Ovary (tissue), 9 donors: Measurements from ENCODE around the gene MADD. TPM values are rescaled to one million over a fixed set of nuclear protein-coding genes. Genes with fewer than 3 reads are reported as not detected.

Experiments used
- DNase-seq, 5 donors: peaks; one replicate each; pipeline ENCODE4 v3.0.0-alpha.2; 2019 to 2020
- H3K27ac ChIP-seq, 2 donors: fragments of 200-600 bp; one replicate each; pipeline versions ENCODE4 v1.5.1 to v1.8.0; 2019 to 2022
- H3K27me3 ChIP-seq: fragments of 200-600 bp; one replicate; pipeline ENCODE4 v1.8.0; 2022
- H3K36me3 ChIP-seq: fragments of 200-600 bp; sonication (generic); one replicate; pipeline ENCODE4 v1.5.1; 2019
- H3K4me1 ChIP-seq: one replicate; pipeline ENCODE4 v1.8.1; 2013; ENCODE audit warnings: mild to moderate bottlenecking, moderate library complexity; ENCODE audit not compliant: insufficient read depth
- H3K4me3 ChIP-seq: fragments of 200-600 bp; sonication (generic); one replicate; pipeline ENCODE4 v1.5.1; 2017
- H3K9me3 ChIP-seq, 2 donors: fragments of 200-600 bp in 1 of 2; sonication (generic) in 1 of 2; one replicate each; pipeline versions ENCODE4 v1.5.1 to v1.8.1; 2013 to 2019; ENCODE audit warnings: mild to moderate bottlenecking in 1 of 2, moderate library complexity in 1 of 2
- CTCF ChIP-seq, 3 donors: fragments of 450-650 bp in 2 of 3; fragments of 200-600 bp in 1 of 3; IDR thresholded peaks; one replicate each; pipeline versions ENCODE4 v1.5.1 to v1.8.0; 2016 to 2022; ENCODE audit warnings: antibody characterized with exemption in 3 of 3, mild to moderate bottlenecking in 1 of 3
- EP300 ChIP-seq: sonication (generic); formaldehyde crosslinking; IDR thresholded peaks from one replicate; pipeline ENCODE4 v1.6.1; 2017; ENCODE audit warnings: antibody characterized with exemption
- POLR2A ChIP-seq: fragments of 450-650 bp; IDR thresholded peaks from one replicate; pipeline ENCODE4 v1.6.1; 2017; ENCODE audit warnings: antibody characterized with exemption, mild to moderate bottlenecking, moderate library complexity
- WGBS, 3 donors: extraction: QIAGEN DNeasy Blood & Tissue Kit in 1 of 3; methylation state at CpG; one replicate each; pipeline versions ENCODE4 v1.1.5 to v1.1.7; 2013 to 2017; 5-methylcytosine and 5-hydroxymethylcytosine counted together
- intact Hi-C, 4 donors: fragments of 100-400 bp; cut with DNase I; formaldehyde crosslinking; loops; one replicate each; pipeline versions ENCODE4 v1.11.0 to v1.15.1; 2022 to 2023
- polyA plus RNA-seq, 2 donors: library from polyadenylated mRNA; stranded (reverse); fragments of 200-250 nt in 1 of 2; fragments of 350-450 nt in 1 of 2; fragmentation: Illumina TruSeq in 1 of 2; extraction: RNeasy Lipid Tissue Mini Kit (QIAGEN cat#74804) in 1 of 2; gene quantifications; one replicate each; pipeline ENCODE4 v1.2.3, GENCODE V29; 2013 to 2014
- total RNA-seq, 7 donors: library from RNA; depleted of rRNA in 2 of 7; stranded (reverse); fragments of >200 nt in 2 of 7; fragmentation: NEBNext Ultra II Directional in 3 of 7; extraction: Animal tissue kit (Norgen Biotek cat#: 25700) in 3 of 7; gene quantifications; one replicate each; pipeline versions ENCODE4 v1.1.0 to v1.2.4, GENCODE V29; 2016 to 2023
- donor health status: DM: no; HTN: no; CAD: no; lungs with moderate emphysema.
- donor health status: DM: no; HTN: no; CAD: no.
- donor health status: Bipolar disorder and iron deficiency.
- donor health status: DM: yes; HTN: yes; CAD: no.
- donor health status: DM: no; HTN: no; CAD: no.
- donor health status: DM: yes; HTN: yes; CAD: no.

Gene MADD
- total and polyA plus RNA-seq, 9 donors: 20.3 to 53.5 (median 35.4) TPM

- no peaks in the 10 kb centered on the region for H3K27me3 ChIP-seq
Measured at GRCh38 chr11:47318166-47318565, 48.2 kb downstream of the MADD start.

GRCh38 chr11:47324520-47324919 lies 54.6 kb downstream of the MADD start:
- H3K36me3 ChIP-seq: no peaks in the 10 kb centered on the region
- no peaks in the 10 kb centered on the region for H3K27me3 ChIP-seq
- no peak for TF ChIP-seq CTCF (IDR thresholded peaks at IDR 0.05)
- no peak for TF ChIP-seq POLR2A
- no peak for TF ChIP-seq EP300
- DNase-seq: no peak
- intact Hi-C loops: no loop called here
- WGBS, 3 donors: 81 to 83% (median 82%) methylated on average over 12 of the region's 12 CpGs
- H3K4me3 ChIP-seq: no peak overlapping the region
- no peak overlapping the region for H3K27ac ChIP-seq
- H3K4me1 ChIP-seq: no peaks in the 10 kb centered on the region
- H3K9me3 ChIP-seq: no peaks in the 10 kb centered on the region

More at GRCh38 chr11:47318166-47318565, 48.2 kb downstream of the MADD start:
- no peak overlapping the region for H3K27ac ChIP-seq
- H3K4me1 ChIP-seq: no peaks in the 10 kb centered on the region
- intact Hi-C loops: no loop called here
- H3K4me3 ChIP-seq: no peak overlapping the region
- H3K36me3 ChIP-seq: no peaks in the 10 kb centered on the region
- no peaks in the 10 kb centered on the region for H3K9me3 ChIP-seq
- WGBS, 3 donors: 92 to 98% (median 92%) methylated on average over 2 of the region's 2 CpGs
- no peak for DNase-seq
- TF ChIP-seq EP300: no peak
- no peak for TF ChIP-seq CTCF (IDR thresholded peaks at IDR 0.05)
- TF ChIP-seq POLR2A: no peak

GRCh38 chr11:47325271-47326041 lies 55.5 kb downstream of the MADD start:
- H3K36me3 ChIP-seq: no peaks in the 10 kb centered on the region
- intact Hi-C loops: no loop called here
- no peaks in the 10 kb centered on the region for H3K9me3 ChIP-seq
- no peaks in the 10 kb centered on the region for H3K27me3 ChIP-seq
- no peak for DNase-seq
- no peaks in the 10 kb centered on the region for H3K4me1 ChIP-seq
- no peak overlapping the region for H3K27ac ChIP-seq
- no peak for TF ChIP-seq EP300
- no peak overlapping the region for H3K4me3 ChIP-seq
- 70 to 76% (median 74%) methylated on average over 15 of the region's 15 CpGs for WGBS, 3 donors

GRCh38 chr11:47326198-47326597 lies 56.3 kb downstream of the MADD start:
- no peaks in the 10 kb centered on the region for H3K36me3 ChIP-seq
- H3K27ac ChIP-seq: no peak overlapping the region
- TF ChIP-seq EP300: no peak
- no peak for TF ChIP-seq CTCF (IDR thresholded peaks at IDR 0.05)
- no peak for TF ChIP-seq POLR2A
- no peaks in the 10 kb centered on the region for H3K4me1 ChIP-seq
- intact Hi-C loops: no loop called here
- H3K9me3 ChIP-seq: no peaks in the 10 kb centered on the region
- 89 to 96% (median 92%) methylated on average over 12 of the region's 12 CpGs for WGBS, 3 donors
- DNase-seq: no peak
- H3K4me3 ChIP-seq: no peak overlapping the region
- no peaks in the 10 kb centered on the region for H3K27me3 ChIP-seq

GRCh38 chr11:47327025-47327424 lies 57.1 kb downstream of the MADD start:
- intact Hi-C loops: no loop called here
- DNase-seq: no peak
- no peaks in the 10 kb centered on the region for H3K9me3 ChIP-seq
- no peaks in the 10 kb centered on the region for H3K36me3 ChIP-seq
- WGBS, 3 donors: 91 to 97% (median 93%) methylated on average over 13 of the region's 13 CpGs
- H3K4me3 ChIP-seq: no peak overlapping the region
- TF ChIP-seq CTCF (IDR thresholded peaks at IDR 0.05): no peak
- H3K27ac ChIP-seq: no peak overlapping the region
- H3K4me1 ChIP-seq: no peaks in the 10 kb centered on the region
- no peaks in the 10 kb centered on the region for H3K27me3 ChIP-seq
